ENCODE data around the gene VASP.
A peak's percentile ranks its signal among the peaks of the same experiment; 100 is the strongest.

Gene VASP

DNA sequence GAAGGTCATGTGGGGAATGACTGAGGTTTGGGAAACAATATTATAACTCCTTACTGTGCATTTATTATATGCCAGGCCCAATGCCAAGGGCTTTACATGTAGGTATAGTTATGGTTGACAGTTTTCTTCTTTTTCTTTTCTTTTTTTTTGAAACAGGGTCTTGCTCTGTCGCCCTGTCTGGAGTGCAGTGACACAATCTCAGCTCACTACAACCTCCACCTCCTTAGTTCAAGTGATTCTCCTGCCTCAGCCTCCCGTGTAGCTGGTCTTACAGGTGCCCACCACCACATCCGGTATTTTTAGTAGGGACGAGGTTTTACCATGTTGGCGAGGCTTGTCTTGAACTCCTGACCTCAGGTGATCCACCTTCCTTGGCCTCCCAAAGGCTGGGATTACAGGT is 24.2 kb upstream of the VASP start:
- no peaks in the 10 kb centered on the region for H3K36me3 ChIP-seq (ENCODE audit: control insufficient read depth in 5 of 5, insufficient read depth in 5 of 5, low read length in 5 of 5)
- no peaks in the 10 kb centered on the region for H3K27me3 ChIP-seq (ENCODE audit: control insufficient read depth in 5 of 5, insufficient read depth in 4 of 5, low read length in 5 of 5)
- H3K4me3 ChIP-seq (ENCODE audit: low read depth in 1 of 5, low read length in 5 of 5) = no peak overlapping the region
- H3K9me3 ChIP-seq (ENCODE audit: control insufficient read depth in 5 of 5, low read length in 5 of 5) = no peaks in the 10 kb centered on the region
- H3K27ac ChIP-seq (ENCODE audit: low read depth, low read length) = no peak overlapping the region
- peaks cover 0 to 14% (median 10%) of the 10 kb centered on the region in 5 donors for H3K4me1 ChIP-seq (ENCODE audit: control insufficient read depth in 5 of 5, insufficient read depth in 5 of 5, low read length in 5 of 5)
- no peak overlapping the region for H3K9ac ChIP-seq (ENCODE audit: low read length in 5 of 5)

DNA sequence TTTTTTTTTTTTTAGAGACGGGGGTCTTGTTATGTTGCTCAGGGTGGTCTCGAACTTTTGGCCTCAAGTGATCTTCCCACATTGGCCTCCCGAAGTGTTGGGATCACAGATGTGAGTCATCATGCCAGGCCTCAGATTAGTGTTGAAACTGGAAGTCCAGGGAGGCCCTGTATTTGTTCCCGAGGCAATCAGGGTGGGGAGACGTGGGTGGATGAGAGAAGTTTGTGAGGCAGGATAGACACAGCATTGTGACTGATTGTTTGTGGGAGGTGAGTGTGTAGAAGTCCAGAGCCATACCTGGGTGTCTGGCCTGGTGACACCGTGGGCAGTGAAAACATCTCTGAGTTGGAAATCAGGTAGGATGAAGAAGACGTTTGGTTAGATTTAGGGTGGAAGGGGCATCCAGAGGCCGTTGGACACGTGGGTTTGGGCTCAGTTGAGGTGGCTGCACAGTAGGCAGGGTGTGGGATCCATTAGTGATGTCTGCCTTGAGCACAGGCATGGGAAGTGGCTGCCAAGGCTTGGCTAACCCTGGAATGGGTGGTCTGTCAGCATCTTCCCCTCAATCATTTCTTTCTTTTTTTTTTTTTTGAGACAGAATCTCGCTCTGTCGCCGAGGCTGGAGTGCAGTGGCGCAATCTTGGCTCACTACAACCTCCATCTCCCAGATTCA is 22.9 kb upstream of the VASP start:
- peaks cover 0 to 3% (median 0%) of the 10 kb centered on the region in 5 donors for H3K36me3 ChIP-seq (ENCODE audit: control insufficient read depth in 5 of 5, insufficient read depth in 5 of 5, low read length in 5 of 5)
- H3K27ac ChIP-seq (ENCODE audit: low read depth, low read length) = no peak overlapping the region
- H3K9me3 ChIP-seq (ENCODE audit: control insufficient read depth in 5 of 5, low read length in 5 of 5) = no peaks in the 10 kb centered on the region
- H3K27me3 ChIP-seq (ENCODE audit: control insufficient read depth in 5 of 5, insufficient read depth in 4 of 5, low read length in 5 of 5) = no peaks in the 10 kb centered on the region
- H3K4me3 ChIP-seq (ENCODE audit: low read depth in 1 of 5, low read length in 5 of 5) = no peak overlapping the region
- H3K9ac ChIP-seq (ENCODE audit: low read length in 5 of 5) = no peak overlapping the region
- H3K4me1 ChIP-seq (ENCODE audit: control insufficient read depth in 5 of 5, insufficient read depth in 5 of 5, low read length in 5 of 5) = peaks cover 0 to 7% (median 3%) of the 10 kb centered on the region in 5 donors

DNA sequence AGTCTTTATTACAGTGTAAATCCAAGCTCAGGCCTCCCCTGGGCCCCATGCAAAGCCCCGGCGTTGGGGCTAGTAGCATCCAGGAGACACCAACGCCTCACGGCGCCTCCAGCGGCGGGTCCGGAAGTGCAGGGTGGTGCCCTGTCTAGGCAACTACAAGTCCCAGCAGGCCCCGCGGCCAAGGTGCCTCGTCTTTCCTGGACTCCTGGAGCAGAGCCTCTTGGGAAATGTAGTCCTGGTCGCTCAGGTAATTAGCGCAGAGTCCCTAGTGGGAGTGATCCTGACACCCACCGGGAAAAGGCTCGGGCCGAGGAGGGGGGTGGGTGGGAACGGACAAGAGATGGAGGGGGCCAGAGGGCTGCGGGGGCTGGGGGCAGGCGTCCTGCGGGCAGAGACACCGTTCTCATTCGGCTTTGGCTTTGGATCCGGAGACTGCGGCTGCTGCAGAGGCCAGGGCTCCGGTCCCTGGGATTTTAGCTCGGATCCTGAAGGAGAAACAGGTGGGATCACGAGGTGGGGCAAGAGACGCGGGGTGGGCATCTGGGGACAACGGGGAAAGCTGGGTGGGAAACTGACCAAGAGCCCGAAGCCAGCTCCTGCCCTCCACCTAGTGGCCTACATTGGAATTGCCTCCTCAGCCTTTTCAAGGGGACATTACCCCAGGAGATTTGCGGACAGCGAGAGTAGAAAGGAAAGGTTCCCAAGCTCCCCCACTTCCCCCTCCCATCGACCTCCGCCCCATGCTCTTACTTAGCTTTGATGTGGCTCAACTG is 21.8 kb upstream of the VASP start:
- Histone ChIP-seq H3K36me3 (ENCODE audit: control insufficient read depth in 5 of 5, insufficient read depth in 5 of 5, low read length in 5 of 5) (peaks cover 0 to 3% (median 0%) of the 10 kb centered on the region in 5 donors), H3K9ac (ENCODE audit: low read length in 5 of 5) (peak overlapping the region in 4 of 5 donors; percentile 16 to 61 (median 24)), H3K27ac (ENCODE audit: low read depth, low read length) (peak overlapping the region; percentile 67), H3K27me3 (ENCODE audit: control insufficient read depth in 5 of 5, insufficient read depth in 4 of 5, low read length in 5 of 5) (no peaks in the 10 kb centered on the region), H3K4me3 (ENCODE audit: low read depth in 1 of 5, low read length in 5 of 5) (peak overlapping the region; percentile 64 to 74 (median 71)), H3K4me1 (ENCODE audit: control insufficient read depth in 5 of 5, insufficient read depth in 5 of 5, low read length in 5 of 5) (peaks cover 0 to 7% (median 3%) of the 10 kb centered on the region in 5 donors), H3K9me3 (ENCODE audit: control insufficient read depth in 5 of 5, low read length in 5 of 5) (no peaks in the 10 kb centered on the region)

DNA sequence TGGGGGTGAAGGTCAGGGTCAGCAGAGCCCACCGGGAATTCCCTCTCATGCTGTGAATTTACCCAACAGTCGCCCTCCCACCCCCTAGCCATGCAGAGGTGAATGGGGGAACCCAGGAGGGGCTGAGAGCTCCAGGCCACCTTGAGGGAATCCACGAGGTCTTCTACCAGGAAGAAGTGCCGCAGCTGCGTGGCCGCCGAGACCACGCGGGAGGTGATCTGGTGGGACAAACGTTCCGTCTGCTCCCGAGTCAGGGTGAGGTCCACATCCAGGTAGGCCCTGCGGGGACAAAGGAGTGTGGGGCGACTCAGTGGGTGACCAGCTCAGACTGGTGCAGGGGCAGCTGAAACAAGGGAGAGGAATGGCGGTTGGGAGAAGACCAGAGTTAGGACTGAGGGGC is 18.6 kb upstream of the VASP start:
- H3K9me3 ChIP-seq (ENCODE audit: control insufficient read depth in 5 of 5, low read length in 5 of 5) = no peaks in the 10 kb centered on the region
- H3K4me3 ChIP-seq (ENCODE audit: low read depth in 1 of 5, low read length in 5 of 5) = no peak overlapping the region
- no peak overlapping the region for H3K9ac ChIP-seq (ENCODE audit: low read length in 5 of 5)
- H3K27ac ChIP-seq (ENCODE audit: low read depth, low read length) = no peak overlapping the region
- H3K27me3 ChIP-seq (ENCODE audit: control insufficient read depth in 5 of 5, insufficient read depth in 4 of 5, low read length in 5 of 5) = peaks cover 0 to 2% (median 0%) of the 10 kb centered on the region in 5 donors
- peaks cover 0 to 21% (median 17%) of the 10 kb centered on the region in 5 donors for H3K4me1 ChIP-seq (ENCODE audit: control insufficient read depth in 5 of 5, insufficient read depth in 5 of 5, low read length in 5 of 5)
- H3K36me3 ChIP-seq (ENCODE audit: control insufficient read depth in 5 of 5, insufficient read depth in 5 of 5, low read length in 5 of 5) = peaks cover 0 to 3% (median 0%) of the 10 kb centered on the region in 5 donors

- Histone ChIP-seq H3K36me3 (ENCODE audit: control insufficient read depth in 5 of 5, insufficient read depth in 5 of 5, low read length in 5 of 5) (peaks cover 0 to 3% (median 0%) of the 10 kb centered on the region in 5 donors), H3K4me3 (ENCODE audit: low read depth in 1 of 5, low read length in 5 of 5) (no peak overlapping the region), H3K9me3 (ENCODE audit: control insufficient read depth in 5 of 5, low read length in 5 of 5) (no peaks in the 10 kb centered on the region), H3K27ac (ENCODE audit: low read depth, low read length) (no peak overlapping the region), H3K27me3 (ENCODE audit: control insufficient read depth in 5 of 5, insufficient read depth in 4 of 5, low read length in 5 of 5) (peaks cover 0 to 4% (median 0%) of the 10 kb centered on the region in 5 donors), H3K4me1 (ENCODE audit: control insufficient read depth in 5 of 5, insufficient read depth in 5 of 5, low read length in 5 of 5) (peaks cover 0 to 21% (median 17%) of the 10 kb centered on the region in 5 donors), H3K9ac (ENCODE audit: low read length in 5 of 5) (no peak overlapping the region)
These were observed 17.9 kb upstream of the VASP start for GRCh38 chr19:45489216-45489855.

GRCh38 chr19:45492137-45492626 is 15.1 kb upstream of the VASP start:
- Histone ChIP-seq H3K9ac (ENCODE audit: low read length in 5 of 5) (no peak overlapping the region), H3K36me3 (ENCODE audit: control insufficient read depth in 5 of 5, insufficient read depth in 5 of 5, low read length in 5 of 5) (peaks cover 0 to 3% (median 0%) of the 10 kb centered on the region in 5 donors), H3K27me3 (ENCODE audit: control insufficient read depth in 5 of 5, insufficient read depth in 4 of 5, low read length in 5 of 5) (peaks cover 0 to 13% (median 3%) of the 10 kb centered on the region in 5 donors), H3K27ac (ENCODE audit: low read depth, low read length) (no peak overlapping the region), H3K4me3 (ENCODE audit: low read depth in 1 of 5, low read length in 5 of 5) (peak overlapping the region in 3 of 5 donors; percentile 67 to 73 (median 68)), H3K9me3 (ENCODE audit: control insufficient read depth in 5 of 5, low read length in 5 of 5) (no peaks in the 10 kb centered on the region), H3K4me1 (ENCODE audit: control insufficient read depth in 5 of 5, insufficient read depth in 5 of 5, low read length in 5 of 5) (peaks cover 0 to 27% (median 26%) of the 10 kb centered on the region in 5 donors)

DNA sequence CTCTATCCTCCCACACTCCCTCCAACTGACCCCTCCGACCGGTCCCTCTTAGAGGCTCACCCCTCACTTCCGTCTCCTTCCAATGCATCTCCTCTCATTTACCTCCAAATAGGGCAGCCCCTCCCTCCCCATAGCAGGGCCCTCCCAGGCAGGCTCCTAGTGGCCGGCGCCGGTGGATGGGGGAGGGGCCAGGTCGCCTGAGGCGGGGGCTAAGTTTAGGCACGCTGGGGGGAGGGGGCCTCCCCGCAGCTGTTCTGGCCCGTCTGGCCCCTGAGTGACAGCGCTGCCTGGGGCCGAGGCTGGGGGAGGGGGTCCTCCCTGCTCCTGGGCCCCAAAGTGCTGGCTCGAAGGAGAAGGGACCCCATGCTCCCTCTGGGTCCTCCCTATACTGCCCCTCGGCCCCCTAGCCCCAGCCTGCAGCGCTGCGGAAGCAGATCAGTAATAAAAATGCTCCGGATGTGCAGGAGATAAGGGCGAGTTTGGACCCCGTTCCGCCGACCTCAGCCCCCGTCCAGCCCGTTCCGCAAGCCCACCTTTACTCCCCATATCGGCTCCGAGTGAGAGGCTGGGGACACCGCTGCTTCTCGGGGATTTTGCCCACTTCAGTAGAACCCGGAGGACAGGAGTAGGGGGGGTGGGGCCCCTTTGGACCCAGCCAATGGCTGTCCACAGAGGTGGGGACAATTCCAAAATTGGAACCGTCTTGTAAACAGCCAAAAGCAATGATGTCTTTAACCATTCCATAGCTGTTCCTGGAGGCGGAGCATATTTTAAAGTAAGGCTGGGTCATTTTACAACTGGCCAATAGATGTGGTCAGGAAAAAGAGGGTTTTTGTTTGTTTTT is 14.4 kb upstream of the VASP start:
- Histone ChIP-seq H3K9ac (ENCODE audit: low read length in 5 of 5) (peak overlapping the region in 4 of 5 donors; percentile 8 to 62 (median 46)), H3K27ac (ENCODE audit: low read depth, low read length) (no peak overlapping the region), H3K4me3 (ENCODE audit: low read depth in 1 of 5, low read length in 5 of 5) (peak overlapping the region; percentile 61 to 73 (median 67)), H3K27me3 (ENCODE audit: control insufficient read depth in 5 of 5, insufficient read depth in 4 of 5, low read length in 5 of 5) (peaks cover 0 to 16% (median 3%) of the 10 kb centered on the region in 5 donors), H3K4me1 (ENCODE audit: control insufficient read depth in 5 of 5, insufficient read depth in 5 of 5, low read length in 5 of 5) (peaks cover 0 to 31% (median 29%) of the 10 kb centered on the region in 5 donors), H3K36me3 (ENCODE audit: control insufficient read depth in 5 of 5, insufficient read depth in 5 of 5, low read length in 5 of 5) (peaks cover 0 to 3% (median 0%) of the 10 kb centered on the region in 5 donors), H3K9me3 (ENCODE audit: control insufficient read depth in 5 of 5, low read length in 5 of 5) (no peaks in the 10 kb centered on the region)

DNA sequence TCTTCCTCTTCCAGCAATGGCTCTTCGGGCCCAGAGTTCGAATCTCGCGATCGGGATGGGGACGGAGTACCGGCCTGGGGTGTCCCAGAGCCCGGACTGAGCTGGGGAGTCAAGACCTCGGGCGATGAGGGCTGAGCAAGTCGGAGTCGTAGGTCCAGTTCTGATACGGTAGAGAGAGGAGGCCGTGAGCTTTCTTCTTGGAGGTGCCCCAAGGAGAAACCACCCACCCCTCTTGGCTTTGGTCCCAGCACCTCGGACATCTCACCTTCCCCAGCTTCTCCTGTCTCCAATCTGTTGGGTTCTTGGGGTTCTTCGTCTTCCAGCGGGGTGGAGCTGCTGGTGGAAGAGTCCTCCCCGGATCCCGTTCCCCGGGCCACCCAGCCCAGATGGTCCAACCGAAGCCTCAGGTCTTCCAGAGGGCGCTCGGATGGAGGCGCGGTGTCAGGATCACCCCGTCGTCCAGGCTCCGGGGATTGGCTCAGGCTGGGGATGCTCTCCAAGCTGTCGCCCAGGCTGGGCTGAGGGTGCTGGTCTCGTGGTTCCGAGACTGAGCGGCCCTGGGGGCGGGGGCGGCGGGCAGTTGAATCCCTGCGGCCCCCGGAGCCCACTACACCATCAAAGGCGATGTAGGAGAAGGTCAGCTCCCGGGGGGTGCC is 12.9 kb upstream of the VASP start:
- no peak overlapping the region for H3K4me3 ChIP-seq (ENCODE audit: low read depth in 1 of 5, low read length in 5 of 5)
- H3K9me3 ChIP-seq (ENCODE audit: control insufficient read depth in 5 of 5, low read length in 5 of 5) = no peaks in the 10 kb centered on the region
- peaks cover 0 to 46% (median 42%) of the 10 kb centered on the region in 5 donors for H3K4me1 ChIP-seq (ENCODE audit: control insufficient read depth in 5 of 5, insufficient read depth in 5 of 5, low read length in 5 of 5)
- peaks cover 9 to 24% (median 14%) of the 10 kb centered on the region in 5 donors for H3K27me3 ChIP-seq (ENCODE audit: control insufficient read depth in 5 of 5, insufficient read depth in 4 of 5, low read length in 5 of 5)
- H3K36me3 ChIP-seq (ENCODE audit: control insufficient read depth in 5 of 5, insufficient read depth in 5 of 5, low read length in 5 of 5) = no peaks in the 10 kb centered on the region
- no peak overlapping the region for H3K27ac ChIP-seq (ENCODE audit: low read depth, low read length)
- no peak overlapping the region for H3K9ac ChIP-seq (ENCODE audit: low read length in 5 of 5)

GRCh38 chr19:45495178-45495577 is 12.1 kb upstream of the VASP start:
- H3K27ac ChIP-seq (ENCODE audit: low read depth, low read length) = no peak overlapping the region
- no peak overlapping the region for H3K4me3 ChIP-seq (ENCODE audit: low read depth in 1 of 5, low read length in 5 of 5)

More at GRCh38 chr19:45495178-45495577, 12.1 kb upstream of the VASP start:
- no peaks in the 10 kb centered on the region for H3K9me3 ChIP-seq (ENCODE audit: control insufficient read depth in 5 of 5, low read length in 5 of 5)
- H3K27me3 ChIP-seq (ENCODE audit: control insufficient read depth in 5 of 5, insufficient read depth in 4 of 5, low read length in 5 of 5) = peaks cover 10 to 24% (median 17%) of the 10 kb centered on the region in 5 donors
- H3K4me1 ChIP-seq (ENCODE audit: control insufficient read depth in 5 of 5, insufficient read depth in 5 of 5, low read length in 5 of 5) = peaks cover 0 to 51% (median 45%) of the 10 kb centered on the region in 5 donors
- H3K9ac ChIP-seq (ENCODE audit: low read length in 5 of 5) = no peak overlapping the region
- H3K36me3 ChIP-seq (ENCODE audit: control insufficient read depth in 5 of 5, insufficient read depth in 5 of 5, low read length in 5 of 5) = no peaks in the 10 kb centered on the region

Measured in subcutaneous abdominal adipose tissue (tissue), 5 donors.